IPS-20b (cell line): Measurements from ENCODE around the gene TBX21.

Source experiments
- H3K27ac ChIP-seq: one replicate; pipeline ENCODE4 v1.5.1; 2013; ENCODE audit warnings: low read length
- H3K27me3 ChIP-seq: 2 replicates; pipeline ENCODE4 v1.6.1; 2013; ENCODE audit warnings: mild to moderate bottlenecking, low read length, inconsistent platforms; ENCODE audit not compliant: insufficient read depth
- H3K36me3 ChIP-seq: 2 replicates; pipeline ENCODE4 v1.6.1; 2013; ENCODE audit warnings: low read depth, mild to moderate bottlenecking, inconsistent platforms, low read length, moderate library complexity; ENCODE audit not compliant: insufficient read depth
- H3K4me1 ChIP-seq: 2 replicates; pipeline ENCODE4 v1.6.1; 2013; ENCODE audit warnings: mild to moderate bottlenecking, control low read depth, inconsistent platforms, low read length, moderate library complexity; ENCODE audit not compliant: insufficient read depth
- H3K4me3 ChIP-seq: 2 replicates; pipeline ENCODE4 v1.5.1; 2013; ENCODE audit warnings: mild to moderate bottlenecking, low read length, inconsistent platforms
- H3K9ac ChIP-seq: 2 replicates; pipeline ENCODE4 v1.6.1; 2013; ENCODE audit warnings: low read depth, mild to moderate bottlenecking, inconsistent platforms, low read length, moderate library complexity
- H3K9me3 ChIP-seq: 2 replicates; pipeline ENCODE4 v1.6.1; 2013; ENCODE audit warnings: mild to moderate bottlenecking, low read depth, low read length, inconsistent platforms; ENCODE audit not compliant: insufficient read depth

The TBX21 gene

DNA sequence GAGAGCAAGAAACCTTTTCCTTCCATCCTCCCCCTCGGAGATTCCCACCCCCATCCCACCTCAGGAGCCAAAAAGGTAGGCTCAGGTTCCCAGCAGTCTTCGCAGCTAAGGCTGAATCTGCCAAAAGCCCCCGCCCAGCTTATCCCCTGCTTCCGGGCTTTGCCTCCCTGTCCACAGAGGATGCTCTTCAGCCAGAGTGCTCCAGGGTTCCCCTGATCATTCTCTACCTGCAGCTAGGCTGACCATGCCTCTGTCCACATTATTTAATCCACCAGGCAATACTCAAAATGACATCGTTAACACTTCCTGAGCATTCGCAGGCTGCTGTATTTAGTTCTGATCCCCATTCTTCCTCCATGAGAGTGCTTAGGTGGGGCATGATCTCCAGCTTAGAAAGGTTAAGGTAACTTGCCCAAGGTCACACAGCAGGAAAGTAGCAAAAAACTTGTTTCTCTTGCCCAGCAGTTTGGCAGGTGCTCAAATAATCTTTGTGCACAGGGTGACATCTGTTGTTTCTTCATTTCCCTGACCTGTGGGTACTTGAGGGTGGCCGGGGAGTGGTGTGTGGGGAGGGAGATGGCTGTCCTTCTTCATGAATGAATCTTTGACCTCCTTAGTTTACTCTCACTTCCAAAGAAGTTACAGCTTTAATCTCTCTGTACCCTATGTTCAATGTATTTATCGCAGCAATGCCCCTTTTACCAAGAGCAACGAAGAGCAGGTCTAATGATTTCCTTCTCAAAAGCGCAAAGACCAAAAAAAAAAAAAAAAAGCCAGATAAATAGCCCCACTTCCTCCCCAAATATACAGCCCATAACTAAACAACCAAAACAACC is 39.9 kb upstream of the TBX21 start:
- Histone ChIP-seq H3K9me3 (no peaks in the 10 kb centered on the region), H3K9ac (peak overlapping the region; percentile 77; the same call in 1 of the 2 replicates), H3K27me3 (no peaks in the 10 kb centered on the region; the same call in 1 of the 2 replicates), H3K4me3 (peak overlapping the region; percentile 77), H3K27ac (peak overlapping the region; percentile 49), H3K36me3 (0 out of 2 replicates have a peak, but pooled peaks cover 5% of the 10 kb centered on the region), H3K4me1 (peaks cover 16% of the 10 kb centered on the region)

DNA sequence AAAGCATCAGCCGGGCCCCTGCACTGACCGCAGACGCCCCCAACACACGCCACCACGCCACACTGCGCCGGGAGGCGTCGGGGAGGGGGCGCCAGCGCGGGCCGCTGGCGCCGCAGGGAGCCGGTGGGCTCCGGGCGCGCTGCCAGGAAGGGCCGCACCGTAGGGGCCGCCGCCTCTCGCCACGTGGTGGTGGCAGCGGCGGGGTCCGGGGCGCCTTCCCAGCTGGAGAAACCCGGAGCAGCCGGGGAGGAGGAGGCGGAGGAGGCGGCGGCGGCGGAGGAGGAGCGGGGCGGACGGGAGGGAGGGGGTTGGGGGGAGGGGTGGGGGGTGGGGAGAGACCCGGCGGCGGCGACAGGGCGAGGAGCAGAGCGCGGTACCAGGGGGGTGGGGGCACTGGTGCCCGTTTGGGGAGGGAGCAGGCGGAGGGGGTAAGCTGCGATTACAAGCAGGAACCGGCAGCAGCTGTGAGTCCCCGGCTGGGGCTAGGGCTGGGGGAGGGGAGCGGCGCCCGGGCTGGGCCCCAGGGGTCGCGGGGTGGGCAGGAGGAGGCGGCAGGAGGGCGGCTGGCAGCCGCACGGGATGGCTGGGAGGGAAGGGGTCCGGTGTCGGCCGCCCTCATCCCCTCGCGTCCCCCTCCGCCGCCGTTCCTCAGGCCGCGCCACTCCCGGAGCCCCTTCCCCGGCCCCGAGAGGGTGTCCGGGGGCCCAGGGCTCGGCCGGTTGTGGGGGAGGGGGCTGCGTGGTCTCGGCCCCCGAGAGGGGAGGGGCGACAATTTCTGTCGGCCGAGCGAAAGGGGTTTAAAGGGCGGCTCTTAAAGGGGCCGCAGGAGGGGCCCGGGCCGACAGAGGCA is 39.1 kb upstream of the TBX21 start, which contains the start of gene TBKBP1:
TBKBP1 (plus strand) TSS at position 431 of the 850 bp plus-strand sequence. CDS start 1,952 bp downstream, outside the sequence.
- Histone ChIP-seq H3K9ac (peak within 1 kb of the TSS; percentile 77; the same call in 1 of the 2 replicates), H3K4me1 (peaks cover 16% of the 10 kb centered on the region), H3K4me3 (peak within 1 kb of the TSS; percentile 94), H3K27me3 (no peaks in the 10 kb centered on the region; the same call in 1 of the 2 replicates), H3K9me3 (no peaks in the 10 kb centered on the region), H3K36me3 (0 out of 2 replicates have a peak, but pooled peaks cover 5% of the 10 kb centered on the region), H3K27ac (peak within 1 kb of the TSS; percentile 49)

DNA sequence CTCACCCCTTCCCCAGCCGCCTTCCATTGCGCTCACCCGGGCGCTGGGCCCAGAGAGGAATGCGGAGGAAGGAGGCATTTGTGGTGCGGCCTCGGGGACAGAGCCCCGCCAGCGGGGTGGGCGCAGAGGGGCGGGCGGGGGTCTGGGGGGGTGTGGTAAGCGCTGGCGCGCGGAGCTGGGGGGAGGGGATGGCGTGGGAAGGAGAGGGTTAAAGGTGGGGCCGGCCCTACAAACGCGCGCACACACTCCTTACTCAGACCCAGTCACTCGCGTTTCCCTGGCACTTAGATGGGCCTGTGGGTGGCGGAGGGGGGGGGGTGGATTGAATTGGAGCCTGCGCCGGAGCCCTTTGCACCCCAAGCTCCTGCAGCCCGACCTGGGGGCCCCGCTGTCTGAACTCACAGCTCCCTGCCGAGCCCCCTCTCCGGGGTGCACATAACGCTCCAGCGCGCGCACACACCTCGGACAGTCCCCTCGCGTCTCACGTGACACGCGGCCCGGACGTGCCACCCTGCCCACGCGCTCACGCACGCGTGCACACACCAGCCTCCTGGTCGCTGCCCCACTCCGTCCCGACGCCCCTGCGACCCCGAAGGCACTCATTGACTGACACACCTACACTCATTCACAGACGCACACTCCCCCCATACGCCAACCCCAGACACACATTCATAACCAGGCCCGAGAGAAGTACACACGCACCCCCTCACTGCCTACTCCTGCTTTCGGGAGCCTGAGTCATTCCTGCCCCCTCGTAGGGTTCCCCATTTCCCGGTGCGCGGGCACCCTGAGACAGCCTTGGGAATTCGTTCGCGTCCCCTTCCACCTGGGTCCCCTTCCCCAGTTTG is 38.2 kb upstream of the TBX21 start:
- Histone ChIP-seq H3K9me3 (no peaks in the 10 kb centered on the region), H3K9ac (peak overlapping the region; percentile 70; the same call in 1 of the 2 replicates), H3K27me3 (no peaks in the 10 kb centered on the region; the same call in 1 of the 2 replicates), H3K4me3 (peak overlapping the region; percentile 94), H3K36me3 (0 out of 2 replicates have a peak, but pooled peaks cover 5% of the 10 kb centered on the region), H3K4me1 (peaks cover 16% of the 10 kb centered on the region), H3K27ac (no peak overlapping the region)

DNA sequence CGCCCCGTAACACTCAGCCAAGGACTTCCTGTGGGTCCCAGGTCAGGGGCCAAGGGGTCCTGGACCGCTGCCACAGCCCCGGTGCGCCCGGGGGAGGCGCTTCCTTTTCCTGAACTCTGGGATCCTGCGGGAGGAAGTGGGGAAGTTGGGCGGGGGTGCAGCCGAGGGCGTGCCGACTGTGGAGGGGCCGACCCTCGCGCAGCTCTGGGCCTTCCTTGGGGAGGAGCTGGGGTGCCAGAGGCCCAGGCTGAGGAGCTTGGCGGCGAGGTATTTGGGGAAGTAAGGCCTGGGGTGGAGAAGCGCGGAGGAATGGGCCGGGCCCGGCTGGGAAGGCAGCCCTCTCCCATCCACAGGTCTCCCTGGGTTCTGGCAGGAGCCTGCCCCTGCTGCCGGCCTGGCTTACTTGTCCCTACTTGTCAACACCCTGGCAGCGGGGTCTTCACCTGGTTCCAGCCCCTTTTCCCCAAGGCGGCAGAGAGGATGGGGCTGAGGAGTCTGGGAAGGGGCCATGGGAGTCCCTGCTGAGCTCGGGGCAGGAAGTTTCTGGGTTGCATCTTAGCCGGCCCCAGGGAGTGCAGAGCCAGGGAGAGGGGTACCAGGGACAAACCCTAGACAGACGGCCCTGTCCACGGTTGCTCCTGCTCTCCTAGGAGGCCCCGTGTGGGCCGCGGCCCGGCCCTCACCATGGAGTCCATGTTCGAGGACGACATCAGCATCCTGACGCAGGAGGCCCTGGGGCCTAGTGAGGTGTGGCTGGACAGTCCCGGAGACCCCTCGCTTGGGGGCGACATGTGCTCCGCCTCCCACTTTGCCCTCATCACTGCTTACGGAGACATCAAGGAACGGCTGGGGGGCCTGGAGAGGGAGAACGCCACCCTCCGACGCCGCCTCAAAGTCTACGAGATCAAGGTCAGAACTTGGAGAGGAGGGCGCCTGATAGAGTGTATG is 37.3 kb upstream of the TBX21 start:
- H3K27me3 ChIP-seq = no peaks in the 10 kb centered on the region; the same call in 1 of the 2 replicates
- H3K9ac ChIP-seq = peak overlapping the region; percentile 70
- peaks cover 10% of the 10 kb centered on the region; the same call in 1 of the 2 replicates for H3K36me3 ChIP-seq
- H3K27ac ChIP-seq = no peak overlapping the region
- H3K4me1 ChIP-seq = peaks cover 16% of the 10 kb centered on the region
- H3K4me3 ChIP-seq = peak overlapping the region; percentile 94
- no peaks in the 10 kb centered on the region for H3K9me3 ChIP-seq

DNA sequence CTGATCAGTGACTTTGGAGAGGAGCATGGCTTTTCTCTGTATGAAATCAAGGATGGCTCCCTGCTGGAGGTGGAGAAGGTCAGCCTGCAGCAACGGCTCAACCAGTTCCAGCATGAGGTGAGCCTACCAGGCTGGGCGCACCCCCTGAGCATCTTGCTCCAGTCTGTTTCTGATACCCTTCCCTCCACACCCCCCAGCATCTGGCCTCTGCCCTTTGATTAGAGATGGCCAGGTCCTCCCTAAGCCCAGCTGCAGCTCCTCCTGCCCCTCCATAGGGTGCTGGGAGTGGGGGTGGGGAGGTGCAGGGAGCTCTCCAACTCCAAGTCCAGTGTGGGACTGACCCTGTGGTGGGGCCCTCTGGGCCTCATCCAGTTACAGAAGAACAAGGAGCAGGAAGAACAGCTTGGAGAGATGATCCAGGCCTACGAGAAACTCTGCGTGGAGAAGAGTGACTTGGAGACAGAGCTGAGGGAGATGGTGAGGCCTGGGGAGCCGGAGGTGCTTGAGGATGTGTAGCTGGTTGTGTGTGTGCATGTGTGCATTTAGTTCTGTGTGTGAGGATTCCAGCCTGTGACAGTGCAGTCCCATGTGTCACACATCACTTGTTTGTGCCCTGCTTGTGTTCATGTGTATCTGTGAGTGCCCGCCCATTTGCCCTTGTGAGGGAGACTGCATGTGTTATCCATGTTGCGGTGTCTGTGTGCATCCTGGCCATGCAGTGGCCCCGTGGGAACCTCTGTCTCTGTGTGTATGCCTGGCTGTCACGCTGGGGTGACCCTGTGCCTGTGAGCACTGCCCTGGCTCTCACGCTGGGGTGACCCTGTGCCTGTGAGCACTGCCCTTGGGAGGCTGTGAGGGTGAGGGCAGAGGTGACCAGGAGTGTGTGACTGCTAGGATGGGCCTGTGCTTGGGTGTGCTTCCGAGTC is 36.1 kb upstream of the TBX21 start:
- peaks cover 15% of the 10 kb centered on the region for H3K4me1 ChIP-seq
- H3K27me3 ChIP-seq = no peaks in the 10 kb centered on the region; the same call in 1 of the 2 replicates
- H3K9me3 ChIP-seq = no peaks in the 10 kb centered on the region
- peaks cover 11% of the 10 kb centered on the region; the same call in 1 of the 2 replicates for H3K36me3 ChIP-seq
- no peak overlapping the region for H3K9ac ChIP-seq
- H3K27ac ChIP-seq = no peak overlapping the region
- no peak overlapping the region for H3K4me3 ChIP-seq

DNA sequence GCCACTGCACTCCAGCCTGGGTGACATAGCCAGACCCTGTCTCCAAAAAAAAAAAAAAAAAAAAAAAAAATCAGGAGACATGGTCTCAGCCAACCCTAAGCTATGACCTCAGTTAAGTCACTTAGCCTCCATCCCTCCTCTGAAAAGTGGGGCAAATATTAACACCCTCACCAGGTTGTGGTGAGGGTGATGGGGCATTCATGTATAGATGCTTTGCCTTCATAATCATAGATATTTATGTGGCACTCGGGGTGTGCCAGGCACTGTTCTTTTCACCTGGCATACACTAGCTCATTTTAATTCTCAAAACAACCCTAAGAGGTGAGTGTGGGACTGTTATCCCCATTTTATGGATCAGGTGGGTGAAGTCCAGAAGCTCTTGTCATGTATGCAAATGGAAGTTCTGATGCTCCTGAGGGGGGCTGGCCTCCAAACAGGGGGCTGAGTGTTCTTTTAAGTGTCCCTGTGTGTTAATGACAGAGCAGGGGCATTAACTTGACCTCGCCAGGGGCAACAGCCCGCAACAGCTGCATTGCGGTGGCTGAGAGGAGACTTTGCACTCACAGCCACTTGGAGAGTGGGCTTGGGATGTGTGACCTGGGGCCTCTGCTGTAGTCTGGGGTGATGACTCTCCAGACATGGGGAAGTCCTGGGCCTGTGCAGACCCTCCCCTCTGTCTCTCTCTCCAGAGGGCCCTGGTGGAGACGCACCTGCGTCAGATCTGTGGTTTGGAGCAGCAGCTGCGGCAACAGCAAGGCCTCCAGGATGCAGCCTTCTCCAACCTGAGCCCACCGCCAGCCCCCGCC is 34.9 kb upstream of the TBX21 start:
- Histone ChIP-seq H3K4me1 (peaks cover 4% of the 10 kb centered on the region), H3K27ac (no peak overlapping the region), H3K4me3 (no peak overlapping the region), H3K9ac (no peak overlapping the region), H3K9me3 (no peaks in the 10 kb centered on the region), H3K27me3 (no peaks in the 10 kb centered on the region; the same call in 1 of the 2 replicates), H3K36me3 (peaks cover 11% of the 10 kb centered on the region; the same call in 1 of the 2 replicates)

DNA sequence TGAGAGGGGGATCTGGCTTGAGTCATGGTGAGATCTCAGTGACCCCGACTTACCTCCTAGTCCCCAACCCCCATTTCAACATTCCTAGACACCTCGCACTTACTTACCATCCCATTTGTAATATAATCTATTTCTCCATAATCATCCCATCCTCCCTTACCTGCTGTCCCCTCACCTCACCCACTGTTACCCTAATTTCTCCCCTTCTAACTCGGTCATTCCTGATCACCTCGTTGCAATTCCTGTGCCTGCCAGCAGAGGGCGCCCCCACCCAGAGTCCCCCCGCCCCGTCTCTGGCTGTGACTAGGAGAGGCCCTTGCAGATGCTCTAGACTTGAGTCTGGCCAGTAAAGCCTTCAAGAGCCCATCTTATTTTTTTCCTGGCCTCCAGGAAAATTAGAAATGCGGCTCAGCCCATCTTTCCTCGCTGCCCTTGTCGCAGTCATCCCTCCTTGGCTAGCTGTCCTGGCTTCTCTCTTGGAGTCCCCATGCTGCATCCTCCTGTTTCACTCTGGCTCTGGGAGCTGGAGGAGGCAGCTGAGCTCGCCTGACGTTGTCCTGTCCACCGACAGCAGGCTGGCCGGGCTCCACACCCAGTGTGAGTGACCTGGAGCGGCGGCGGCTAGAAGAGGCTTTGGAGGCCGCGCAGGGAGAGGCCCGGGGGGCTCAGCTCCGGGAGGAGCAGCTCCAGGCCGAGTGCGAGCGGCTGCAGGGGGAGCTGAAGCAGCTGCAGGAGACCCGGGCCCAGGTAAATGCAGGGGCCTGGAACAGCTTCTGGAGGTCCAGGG is 34.1 kb upstream of the TBX21 start:
- Histone ChIP-seq H3K4me1 (no peaks in the 10 kb centered on the region; the same call in 1 of the 2 replicates), H3K9ac (no peak overlapping the region), H3K36me3 (peaks cover 11% of the 10 kb centered on the region; the same call in 1 of the 2 replicates), H3K27ac (no peak overlapping the region), H3K27me3 (no peaks in the 10 kb centered on the region; the same call in 1 of the 2 replicates), H3K9me3 (no peaks in the 10 kb centered on the region), H3K4me3 (no peak overlapping the region)

DNA sequence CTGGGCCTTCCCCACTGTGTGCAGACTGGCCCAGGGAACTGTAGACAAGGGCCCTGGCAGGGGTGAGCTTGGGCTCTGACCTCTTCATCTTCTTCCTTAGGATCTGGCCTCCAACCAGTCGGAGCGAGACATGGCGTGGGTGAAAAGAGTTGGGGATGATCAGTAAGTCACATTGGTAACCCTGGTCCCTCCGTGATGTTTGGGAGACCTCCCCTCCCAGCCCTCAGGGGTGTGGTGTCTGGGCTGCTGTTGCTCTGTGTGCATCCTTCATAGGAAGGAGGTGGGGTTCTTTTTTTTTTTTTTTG is 33.5 kb upstream of the TBX21 start:
- H3K36me3 ChIP-seq = peaks cover 11% of the 10 kb centered on the region; the same call in 1 of the 2 replicates
- no peak overlapping the region for H3K27ac ChIP-seq
- H3K4me1 ChIP-seq = no peaks in the 10 kb centered on the region; the same call in 1 of the 2 replicates
- H3K9me3 ChIP-seq = no peaks in the 10 kb centered on the region
- H3K4me3 ChIP-seq = no peak overlapping the region
- H3K9ac ChIP-seq = no peak overlapping the region
- H3K27me3 ChIP-seq = no peaks in the 10 kb centered on the region; the same call in 1 of the 2 replicates
